Renal cortical epithelial cell (primary cell): ENCODE results near the gene TBL1XR1. TPM values are rescaled to one million over a fixed set of nuclear protein-coding genes. Genes with fewer than 3 reads are reported as not detected.
"Not testable (repeated sequence)": the region's sequence is repeated elsewhere in the genome, so short reads cannot be mapped to it uniquely, and the experiment has no call there.

Experiments
- DNase-seq: peaks from one replicate; pipeline ENCODE4 v3.0.0-alpha.2; 2011; ENCODE audit warnings: low read depth
- total RNA-seq: library from RNA; depleted of rRNA; stranded (reverse); fragments of >200 nt; gene quantifications from 2 replicates; pipeline ENCODE4 v1.2.3, GENCODE V29; 2014

TBL1XR1 gene
- total RNA-seq, 1 donor from 2014 or later = 483 TPM

DNA sequence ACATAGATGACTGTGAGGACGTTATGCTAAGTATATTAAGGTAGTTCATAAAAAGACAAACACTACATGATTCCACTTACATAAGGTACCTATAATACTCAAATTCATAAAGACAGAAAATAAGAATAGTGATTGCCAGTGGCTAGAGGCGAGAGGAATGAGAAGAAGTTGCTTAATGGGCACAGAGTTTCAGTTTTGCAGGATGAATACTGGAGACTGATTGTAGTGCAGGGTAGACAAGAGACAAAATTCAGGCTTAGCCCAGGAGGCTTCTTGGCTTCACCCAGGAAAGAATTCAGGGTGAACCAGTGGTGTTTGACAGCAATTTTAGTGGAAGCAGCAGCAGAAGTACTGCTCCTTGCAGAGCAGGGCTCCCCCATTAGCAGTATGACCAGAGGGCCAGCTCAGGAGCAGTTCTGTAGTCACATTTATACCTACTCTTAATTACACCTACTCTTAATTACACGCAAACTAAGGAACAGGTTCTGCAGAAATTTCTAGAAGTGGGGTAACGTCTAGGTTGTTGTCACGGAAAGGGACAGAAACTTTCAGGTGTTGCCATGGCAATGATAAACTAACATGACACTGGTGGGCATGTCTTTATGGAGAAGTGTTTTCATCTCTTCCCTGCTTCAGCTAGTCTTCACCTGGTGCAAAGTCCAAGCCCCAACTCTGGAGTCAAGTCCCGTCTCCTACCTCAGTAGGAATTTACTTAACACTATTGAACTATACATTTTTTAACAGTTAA lies 55.2 kb downstream of the TBL1XR1 start:
- DNase-seq = no peak

DNA sequence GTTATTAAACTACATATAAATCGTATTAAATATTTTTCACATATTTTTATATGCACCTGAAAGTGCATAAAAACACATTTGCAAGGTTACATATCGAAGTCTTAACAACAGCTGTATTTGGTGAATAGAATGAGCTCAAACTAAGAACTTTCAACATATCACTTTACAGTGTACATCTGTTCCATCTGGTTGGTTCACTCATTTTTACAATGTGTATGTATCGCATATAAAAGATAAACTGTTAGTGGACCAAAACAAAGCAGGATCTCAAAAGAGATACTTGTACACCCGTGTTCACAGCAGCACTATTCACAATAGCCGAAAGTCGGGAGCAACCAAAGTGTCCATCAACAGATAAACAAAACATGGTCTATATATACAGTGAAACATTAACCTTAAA lies 55.8 kb downstream of the TBL1XR1 start:
- DNase-seq = no peak

- DNase-seq = not testable (repeated sequence)
Observed at GRCh38 chr3:177139220-177139619, 58.1 kb downstream of the TBL1XR1 start.

DNA sequence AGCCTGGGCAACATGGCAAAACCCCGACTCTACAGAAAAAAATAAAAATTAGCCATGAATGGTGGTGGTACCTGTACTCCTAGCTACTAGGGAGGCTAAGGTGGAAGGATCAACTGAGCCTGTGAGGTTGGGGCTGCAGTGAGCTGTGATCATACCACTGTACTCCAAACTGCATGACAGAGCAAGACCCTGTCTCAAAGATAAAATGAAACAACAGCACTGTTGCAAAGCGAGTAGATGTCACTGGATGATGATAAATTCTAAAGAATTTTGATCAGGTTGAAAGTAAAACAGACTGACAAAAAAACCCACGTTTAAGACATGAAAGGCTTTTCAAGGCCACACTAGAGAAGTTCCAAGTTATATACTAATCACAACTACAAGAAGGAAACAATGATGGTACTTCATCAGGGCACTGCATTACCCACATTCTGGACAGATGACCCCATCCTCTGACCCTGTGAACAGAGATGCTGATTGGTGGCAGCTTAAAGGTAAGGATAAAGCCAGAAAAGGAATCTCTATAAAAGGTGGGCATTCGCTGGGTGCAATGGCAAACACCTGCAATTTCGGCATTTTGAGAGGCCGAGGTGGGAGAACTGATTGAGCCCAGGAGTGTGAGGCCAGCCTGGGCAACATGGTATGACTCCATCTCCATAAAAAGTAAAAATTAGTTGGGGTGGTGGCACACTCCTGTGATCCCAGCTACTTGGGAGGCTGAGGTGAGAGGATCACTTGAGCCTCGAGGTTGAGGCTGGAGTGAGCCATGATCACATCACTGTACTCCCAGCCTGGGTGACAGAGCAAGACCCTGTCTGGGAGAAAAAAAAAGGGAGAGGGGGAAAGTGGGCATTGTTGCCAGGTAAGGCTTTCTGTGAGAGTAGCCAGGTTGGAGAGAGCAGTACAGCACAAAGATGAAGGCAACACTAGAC lies 59.2 kb downstream of the TBL1XR1 start:
- DNase-seq = no peak

DNA sequence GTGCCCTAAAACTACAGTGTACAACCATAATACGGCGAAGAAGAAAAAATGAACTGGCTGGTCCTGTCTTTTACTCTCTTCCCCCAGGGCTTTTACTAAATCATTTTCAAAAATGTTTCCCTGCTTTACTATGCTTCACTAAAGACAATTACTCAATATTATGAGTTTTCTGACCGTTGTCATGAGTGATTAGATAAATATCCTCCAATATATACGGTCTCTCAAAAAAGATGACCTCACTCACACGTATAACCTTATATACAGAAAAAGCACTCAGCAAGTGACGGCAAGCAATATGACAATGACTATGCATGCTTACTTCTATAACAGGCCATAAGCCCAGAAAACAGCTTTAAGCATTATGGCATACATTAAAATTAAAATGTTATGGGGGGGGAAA lies 60.5 kb downstream of the TBL1XR1 start:
- no peak for DNase-seq

- DNase-seq = no peak
Observed at GRCh38 chr3:177135841-177136492, 61.3 kb downstream of the TBL1XR1 start.

GRCh38 chr3:177134816-177135210 lies 62.5 kb downstream of the TBL1XR1 start:
- no peak for DNase-seq

GRCh38 chr3:177133860-177134815 lies 63.1 kb downstream of the TBL1XR1 start:
- no peak for DNase-seq

- no peak for DNase-seq
Observed at GRCh38 chr3:177131927-177132636, 65.2 kb downstream of the TBL1XR1 start.

DNA sequence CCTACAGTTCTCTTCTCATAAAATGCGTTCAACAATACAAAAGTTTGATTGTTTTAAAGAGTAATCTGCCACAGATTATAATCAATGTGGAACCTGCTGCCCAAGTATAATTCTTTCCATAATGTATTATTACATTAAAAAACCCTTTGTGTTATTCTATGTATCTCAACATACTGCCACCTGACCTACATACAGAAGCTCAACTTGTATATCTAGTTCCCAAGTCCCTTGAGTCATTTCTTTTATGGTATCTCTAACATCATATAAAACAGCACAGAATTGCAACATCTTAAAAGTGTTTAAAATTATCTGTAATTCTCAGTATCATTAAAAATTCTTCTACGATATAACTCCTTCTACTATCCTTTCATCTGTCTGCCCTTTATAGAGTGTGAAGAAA lies 70.3 kb downstream of the TBL1XR1 start:
- DNase-seq = no peak

GRCh38 chr3:177126015-177126773 lies 71.1 kb downstream of the TBL1XR1 start:
- peak; percentile 57 for DNase-seq

DNA sequence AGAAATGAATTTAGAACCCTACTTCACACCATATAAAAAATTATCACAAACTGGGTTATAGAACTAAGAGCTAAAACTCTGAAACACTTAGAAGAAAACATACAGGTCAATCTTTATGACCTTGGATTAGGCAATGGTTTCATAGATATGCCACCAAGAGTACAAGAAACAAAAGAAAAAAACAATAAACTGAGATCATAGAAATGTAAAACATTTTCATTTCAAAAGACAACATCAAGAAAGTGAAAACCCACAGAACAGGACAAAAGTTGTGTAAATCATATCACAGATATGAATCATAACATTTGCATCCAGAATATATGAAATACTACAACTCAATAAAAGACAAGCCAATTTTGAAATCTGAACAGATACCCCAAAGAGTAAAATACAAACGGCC lies 72.4 kb downstream of the TBL1XR1 start:
- DNase-seq = no peak

- DNase-seq = no peak
Observed at GRCh38 chr3:177123822-177124221, 73.5 kb downstream of the TBL1XR1 start.

DNA sequence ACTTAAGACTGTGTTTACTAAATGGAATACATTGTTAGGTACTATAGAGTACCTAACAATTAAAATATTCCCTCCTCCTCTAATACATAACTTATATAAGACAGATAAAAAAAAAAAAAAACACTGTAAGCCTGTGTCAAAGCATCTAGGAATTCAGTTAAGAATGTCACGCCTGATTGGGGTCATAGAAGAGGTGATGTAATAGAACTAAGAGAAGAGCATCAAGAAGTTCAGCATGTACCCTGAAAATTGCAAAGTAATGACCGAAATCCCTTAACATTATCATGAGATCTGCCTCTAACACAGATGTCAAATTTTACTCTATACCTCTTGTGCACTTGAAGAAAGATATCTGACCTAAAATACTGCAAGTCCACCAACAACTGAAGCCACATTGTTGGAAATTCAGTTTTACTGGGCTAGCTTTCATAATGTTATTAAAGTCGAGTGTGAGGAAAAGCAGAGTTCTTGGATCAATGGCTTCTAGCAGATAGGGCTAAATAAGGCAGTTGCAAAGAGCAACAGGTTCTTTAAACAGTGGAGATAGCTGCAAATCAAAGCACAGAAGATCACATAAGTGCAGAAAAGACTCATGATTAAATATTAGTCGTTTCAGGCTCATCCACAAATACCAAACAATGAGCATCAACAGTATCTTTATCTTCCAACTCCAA lies 75.0 kb downstream of the TBL1XR1 start:
- peak; percentile 65 for DNase-seq

DNA sequence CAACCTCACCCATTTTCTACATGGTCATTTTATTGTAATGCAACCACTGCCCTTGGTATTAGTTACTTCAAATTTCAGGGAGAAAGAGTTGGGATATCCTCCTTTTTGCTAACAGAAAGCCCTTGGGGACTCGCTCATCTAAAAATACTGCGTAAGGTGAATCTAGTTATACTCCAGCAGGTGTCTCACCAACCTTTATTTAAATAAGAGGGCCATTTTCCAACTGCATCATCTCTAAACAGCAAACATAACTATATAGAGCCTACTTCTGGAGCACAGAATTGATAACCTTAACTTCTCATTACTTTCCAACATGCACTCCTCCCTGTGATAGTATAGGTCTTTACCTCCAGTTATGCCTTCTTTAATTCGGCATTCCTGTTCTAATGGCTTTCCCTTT lies 77.5 kb downstream of the TBL1XR1 start:
- DNase-seq = no peak

DNA sequence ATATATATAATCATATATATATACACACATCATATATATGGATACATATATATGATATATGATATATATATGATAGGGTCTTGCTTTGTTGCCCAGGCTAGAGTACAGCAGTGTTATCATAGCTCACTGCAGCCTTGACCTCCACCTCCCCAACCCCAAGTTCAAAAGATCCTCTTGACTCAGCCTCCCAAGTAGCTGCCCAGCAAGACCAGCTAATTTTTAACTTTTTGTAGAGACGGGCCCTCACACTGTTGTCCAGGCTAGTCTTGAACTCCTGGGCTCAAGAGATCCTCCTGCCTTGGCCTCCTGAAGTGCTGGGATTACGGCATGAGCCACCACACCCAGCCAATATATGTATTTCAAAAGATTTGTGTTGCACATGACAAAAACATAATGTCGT lies 83.0 kb downstream of the TBL1XR1 start:
- DNase-seq = no peak

DNA sequence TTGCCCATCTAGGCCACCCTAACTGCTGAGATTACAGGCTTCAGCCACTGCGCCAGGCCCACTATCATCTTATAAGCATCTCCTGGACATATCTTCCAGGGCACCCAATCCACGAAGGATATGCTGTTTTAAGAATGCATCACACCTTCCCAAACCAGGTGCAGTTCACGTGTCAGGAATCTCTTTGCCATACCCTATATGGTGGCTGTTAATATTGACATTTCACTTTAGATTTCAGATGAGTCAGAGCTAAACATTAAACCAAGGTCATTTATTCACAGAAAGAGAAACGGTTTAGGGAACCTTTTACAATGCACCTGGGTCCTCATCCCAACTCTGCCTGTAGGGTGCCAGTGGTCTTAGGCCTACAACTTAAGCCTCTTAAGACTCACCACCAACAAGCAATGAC lies 85.7 kb downstream of the TBL1XR1 start:
- peak; percentile 41 for DNase-seq

DNA sequence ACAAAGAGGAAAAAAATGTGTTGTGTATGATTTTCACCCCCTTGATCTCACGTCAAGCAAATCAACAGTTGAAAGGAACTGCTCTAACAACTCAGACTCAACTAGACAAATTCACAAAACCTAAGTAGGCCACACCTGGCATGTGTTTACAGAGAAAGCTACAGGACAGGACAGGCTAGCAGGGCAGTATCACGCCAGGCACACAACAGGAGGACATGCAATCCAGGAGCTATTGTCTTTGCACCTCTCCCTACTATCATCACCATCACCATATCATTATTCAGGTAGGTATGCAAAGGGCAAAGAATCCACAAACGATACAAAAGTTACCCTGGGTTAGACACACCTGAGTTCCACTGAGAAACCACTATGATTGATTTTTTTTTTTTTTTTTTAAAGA lies 86.4 kb downstream of the TBL1XR1 start:
- no peak for DNase-seq

DNA sequence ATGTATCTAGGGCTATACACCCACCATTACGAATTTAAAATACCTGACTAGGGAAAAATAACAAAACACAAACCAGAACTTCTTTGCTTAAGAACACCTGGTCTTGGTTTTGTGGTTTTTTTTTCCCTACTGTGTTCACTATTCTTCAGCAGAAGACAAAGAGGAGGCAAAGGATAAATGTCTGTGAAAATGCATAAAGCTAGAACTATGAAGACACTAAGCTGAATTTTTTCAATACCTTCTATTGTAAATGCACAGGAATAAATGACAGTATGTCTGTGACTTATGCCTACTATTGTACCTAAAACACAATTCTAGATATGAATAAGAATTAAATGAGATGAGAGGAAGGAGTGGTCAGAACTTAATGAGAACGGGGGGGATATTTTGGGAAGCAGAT lies 86.9 kb downstream of the TBL1XR1 start:
- no peak for DNase-seq
